DMS79 (cell line): Measurements from ENCODE around the gene NRG3.

Experiments
- DNase-seq: peaks from one replicate; lab custom pipeline; 2025; lab: John Stamatoyannopoulos, UW

Gene NRG3

GRCh38 chr10:81884856-81885255 lies 9.9 kb downstream of the NRG3 start:
- DNase-seq = no peak

GRCh38 chr10:81885491-81885890 lies 10.5 kb downstream of the NRG3 start:
- no peak for DNase-seq

- DNase-seq = no peak
Measured at GRCh38 chr10:81886939-81887338, 11.9 kb downstream of the NRG3 start.

- DNase-seq = no peak
Measured at GRCh38 chr10:81889181-81889769, 14.3 kb downstream of the NRG3 start.

- no peak for DNase-seq
Measured at GRCh38 chr10:81894616-81895015, 19.6 kb downstream of the NRG3 start.

GRCh38 chr10:81898518-81898917 lies 23.5 kb downstream of the NRG3 start:
- no peak for DNase-seq

GRCh38 chr10:81900989-81901388 lies 26.0 kb downstream of the NRG3 start:
- DNase-seq = no peak

GRCh38 chr10:81903472-81903871 lies 28.5 kb downstream of the NRG3 start:
- DNase-seq = no peak

- DNase-seq = no peak
Measured at GRCh38 chr10:81905161-81905560, 30.2 kb downstream of the NRG3 start.

- no peak for DNase-seq
Measured at GRCh38 chr10:81909453-81909852, 34.5 kb downstream of the NRG3 start.

- DNase-seq = no peak
Measured at GRCh38 chr10:81911328-81911727, 36.3 kb downstream of the NRG3 start.

GRCh38 chr10:81914736-81915503 lies 39.9 kb downstream of the NRG3 start:
- DNase-seq = no peak

GRCh38 chr10:81915504-81915897 lies 40.5 kb downstream of the NRG3 start:
- no peak for DNase-seq

GRCh38 chr10:81917666-81918065 lies 42.7 kb downstream of the NRG3 start:
- DNase-seq = no peak

- no peak for DNase-seq
Measured at GRCh38 chr10:81918766-81919165, 43.8 kb downstream of the NRG3 start.

- DNase-seq = no peak
Measured at GRCh38 chr10:81920213-81920829, 45.3 kb downstream of the NRG3 start.

- DNase-seq = no peak
Measured at GRCh38 chr10:81928119-81928518, 53.1 kb downstream of the NRG3 start.

GRCh38 chr10:81943583-81943982 lies 68.6 kb downstream of the NRG3 start:
- DNase-seq = no peak

- no peak for DNase-seq
Measured at GRCh38 chr10:81944609-81945008, 69.6 kb downstream of the NRG3 start.

- no peak for DNase-seq
Measured at GRCh38 chr10:81949283-81949682, 74.3 kb downstream of the NRG3 start.

GRCh38 chr10:81950358-81950757 lies 75.4 kb downstream of the NRG3 start:
- no peak for DNase-seq

- no peak for DNase-seq
Measured at GRCh38 chr10:81953420-81953819, 78.4 kb downstream of the NRG3 start.

GRCh38 chr10:81957976-81958375 lies 83.0 kb downstream of the NRG3 start:
- no peak for DNase-seq
